Stimulated activated naive B cell treated with anti-CD40 and anti-IgM and Interleukin-4, amounts not matched to agents 10 μg/mL and 1 μg/mL and 100 μg/mL, for 72 hours (primary cell): Measurements from ENCODE around the gene AFG1L.

ENCODE experiments used
- ATAC-seq, 2 donors: fragments of 150-1000 bp; cut with Tn5 transposase; replicated peaks; 2 replicates each; pipeline ENCODE4 v1.10.0; 2021; ENCODE audit warnings: moderate library complexity in 1 of 2
- DNase-seq: peaks from one replicate; pipeline ENCODE4 v3.0.0; 2021
- H3K27ac Mint-ChIP-seq: one replicate; pipeline ENCODE4 v1.8.0; 2022; ENCODE audit warnings: mild to moderate bottlenecking, mixed read lengths
- H3K27me3 Mint-ChIP-seq, 2 donors: one replicate each; pipeline ENCODE4 v1.8.0; 2022; ENCODE audit warnings: mixed read lengths in 2 of 2
- H3K36me3 Mint-ChIP-seq, 2 donors: one replicate each; pipeline ENCODE4 v1.8.0; 2022; ENCODE audit warnings: mixed read lengths in 2 of 2, mild to moderate bottlenecking in 1 of 2
- H3K4me1 Mint-ChIP-seq, 2 donors: one replicate each; pipeline ENCODE4 v1.8.0; 2022; ENCODE audit warnings: mixed read lengths in 2 of 2, mild to moderate bottlenecking in 1 of 2
- H3K4me3 Mint-ChIP-seq, 2 donors: one replicate each; pipeline ENCODE4 v1.8.0; 2022; ENCODE audit warnings: mild to moderate bottlenecking in 2 of 2, mixed read lengths in 2 of 2, moderate library complexity in 1 of 2
- H3K9me3 Mint-ChIP-seq, 2 donors: one replicate each; pipeline ENCODE4 v1.8.0; 2022; ENCODE audit warnings: mixed read lengths in 2 of 2, mild to moderate bottlenecking in 1 of 2

AFG1L gene

DNA sequence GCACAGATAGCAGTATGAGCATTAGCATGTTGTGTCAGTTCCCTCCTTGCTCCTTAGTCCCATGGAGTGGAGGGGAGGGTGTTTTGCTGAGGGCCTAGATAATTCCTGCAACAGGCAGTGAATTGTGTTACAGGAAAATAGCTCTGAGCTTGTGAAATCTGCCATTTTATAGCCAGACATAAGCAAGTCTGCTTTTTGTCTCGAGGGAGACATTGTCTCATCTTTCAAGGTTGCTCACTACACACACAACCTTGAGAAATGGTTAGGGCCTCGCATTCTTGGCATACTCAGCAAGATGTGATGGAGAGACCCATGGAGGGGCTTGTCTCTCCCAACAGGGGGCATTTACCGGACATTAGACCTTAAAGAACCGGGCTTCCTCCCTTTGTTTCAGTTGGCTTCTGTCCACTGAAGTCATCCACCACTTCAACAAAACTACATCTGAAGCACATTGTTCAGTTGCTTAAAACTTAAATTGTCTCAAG, 157.9 kb downstream of the AFG1L start:
- H3K4me3 Mint-ChIP-seq: no peak overlapping the region
- no peak overlapping the region for H3K27ac Mint-ChIP-seq
- H3K4me1 Mint-ChIP-seq: peaks cover 7 to 9% of the 10 kb centered on the region in 2 donors
- no peaks in the 10 kb centered on the region for H3K9me3 Mint-ChIP-seq
- no peak for DNase-seq
- H3K36me3 Mint-ChIP-seq: no peaks in the 10 kb centered on the region
- H3K27me3 Mint-ChIP-seq: no peaks in the 10 kb centered on the region
- ATAC-seq: no peak

DNA sequence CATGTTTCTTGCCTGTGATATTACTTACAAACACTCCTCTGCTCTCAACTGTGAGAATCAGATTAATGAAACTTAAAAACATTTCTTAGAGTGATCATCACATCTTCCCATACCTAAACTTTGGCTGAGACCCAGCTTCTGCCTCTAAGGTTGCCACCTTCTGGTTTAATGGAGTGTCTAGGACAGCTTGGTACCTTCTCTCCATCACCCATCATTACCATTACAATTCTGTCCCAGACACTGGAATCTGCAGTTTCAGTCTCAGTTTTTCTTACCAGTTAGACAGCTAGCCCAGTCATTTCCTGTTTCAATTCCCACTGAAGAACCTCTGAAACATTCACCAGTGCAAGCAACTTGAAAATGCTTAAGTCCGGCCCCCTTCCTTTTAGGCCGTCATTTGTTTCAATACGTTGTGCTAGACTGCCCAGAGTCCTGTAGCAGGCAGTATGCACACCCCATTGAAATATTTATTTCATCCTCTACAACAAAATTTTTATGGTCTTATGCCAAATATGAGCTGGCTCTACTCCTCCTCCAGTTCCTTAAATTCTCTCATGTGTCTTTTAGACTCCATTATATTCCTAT, 158.8 kb downstream of the AFG1L start:
- no peak overlapping the region for H3K27ac Mint-ChIP-seq
- no peaks in the 10 kb centered on the region for H3K9me3 Mint-ChIP-seq

DNA sequence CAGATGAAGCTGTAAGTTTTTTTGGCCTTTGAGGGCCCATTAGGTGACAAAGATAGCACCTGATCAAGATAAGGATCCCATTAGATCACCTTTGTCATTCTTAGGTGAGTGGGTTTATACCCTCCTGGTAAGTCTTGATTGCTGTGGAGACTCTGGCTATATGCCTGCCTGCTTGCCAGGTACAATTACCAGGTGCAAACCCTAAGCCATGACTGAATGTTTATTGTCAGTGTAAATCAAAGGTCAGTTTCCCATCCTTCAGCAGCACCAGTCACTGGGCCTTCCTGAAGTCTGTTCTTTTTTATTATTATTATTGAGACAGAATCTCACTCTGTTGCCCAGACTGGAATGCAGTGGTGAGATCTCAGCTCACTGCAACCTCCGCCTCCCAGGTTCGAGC, 159.5 kb downstream of the AFG1L start:
- no peak for DNase-seq
- Mint-ChIP-seq H3K4me3 (no peak overlapping the region), H3K4me1 (peaks cover 7 to 9% of the 10 kb centered on the region in 2 donors), H3K9me3 (no peaks in the 10 kb centered on the region), H3K27me3 (no peaks in the 10 kb centered on the region), H3K36me3 (peaks cover 0 to 4% of the 10 kb centered on the region in 2 donors), H3K27ac (no peak overlapping the region)
- ATAC-seq: no peak

More for the DNA sequence above, 158.8 kb downstream of the AFG1L start:
- Mint-ChIP-seq H3K4me3 (no peak overlapping the region), H3K27me3 (no peaks in the 10 kb centered on the region), H3K36me3 (peaks cover 0 to 4% of the 10 kb centered on the region in 2 donors), H3K4me1 (peaks cover 7 to 9% of the 10 kb centered on the region in 2 donors)
- ATAC-seq (peak; percentile 88 to 89), DNase-seq (no peak)

DNA sequence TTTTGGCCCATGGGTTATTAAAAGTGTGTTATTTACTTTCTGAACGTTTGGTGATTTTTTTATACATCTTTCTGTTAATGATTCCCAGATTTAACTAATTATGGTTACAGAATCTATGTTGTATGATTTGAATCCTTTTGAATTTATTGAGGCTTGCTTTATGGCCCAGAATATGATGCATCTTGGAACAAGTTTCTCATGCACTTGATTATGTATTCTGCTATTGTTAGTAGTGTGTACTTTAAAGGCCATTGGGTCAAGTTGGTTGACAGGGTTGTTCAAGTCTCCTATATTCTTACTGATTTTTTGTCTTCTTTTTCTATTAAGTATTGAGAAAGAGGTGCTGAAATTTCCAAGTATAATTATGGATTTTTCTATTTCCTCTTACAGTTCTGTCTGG, 160.8 kb downstream of the AFG1L start:
- no peak for DNase-seq
- Mint-ChIP-seq H3K36me3 (peaks cover 0 to 4% of the 10 kb centered on the region in 2 donors), H3K4me3 (no peak overlapping the region), H3K27ac (no peak overlapping the region), H3K4me1 (peaks cover 7 to 9% of the 10 kb centered on the region in 2 donors), H3K9me3 (no peaks in the 10 kb centered on the region), H3K27me3 (no peaks in the 10 kb centered on the region)
- no peak for ATAC-seq

DNA sequence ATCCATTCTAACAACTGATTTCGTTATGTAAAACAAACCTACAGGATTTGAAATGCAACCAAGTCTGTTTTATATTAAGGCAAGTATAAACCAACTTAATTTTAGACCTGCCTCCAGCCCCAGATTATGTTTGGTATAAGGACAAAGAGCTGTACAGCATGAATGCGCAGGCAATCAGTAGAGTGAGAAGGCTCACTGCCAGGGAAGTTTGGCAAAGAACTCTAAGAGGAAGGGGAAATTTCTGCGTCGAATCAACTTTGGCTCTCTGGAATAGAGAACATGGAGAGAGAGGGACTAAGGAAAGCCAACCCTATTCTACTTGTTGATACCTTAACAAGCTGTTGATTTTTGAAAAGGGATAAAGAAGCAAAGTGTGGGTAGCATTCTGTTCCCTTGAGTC, 168.9 kb downstream of the AFG1L start:
- H3K27me3 Mint-ChIP-seq: no peaks in the 10 kb centered on the region
- peaks cover 0 to 2% of the 10 kb centered on the region in 2 donors for H3K36me3 Mint-ChIP-seq
- ATAC-seq (no peak), DNase-seq (no peak)
- H3K4me3 Mint-ChIP-seq: no peak overlapping the region
- H3K27ac Mint-ChIP-seq: no peak overlapping the region
- peaks cover 0 to 6% of the 10 kb centered on the region in 2 donors for H3K4me1 Mint-ChIP-seq
- H3K9me3 Mint-ChIP-seq: no peaks in the 10 kb centered on the region

DNA sequence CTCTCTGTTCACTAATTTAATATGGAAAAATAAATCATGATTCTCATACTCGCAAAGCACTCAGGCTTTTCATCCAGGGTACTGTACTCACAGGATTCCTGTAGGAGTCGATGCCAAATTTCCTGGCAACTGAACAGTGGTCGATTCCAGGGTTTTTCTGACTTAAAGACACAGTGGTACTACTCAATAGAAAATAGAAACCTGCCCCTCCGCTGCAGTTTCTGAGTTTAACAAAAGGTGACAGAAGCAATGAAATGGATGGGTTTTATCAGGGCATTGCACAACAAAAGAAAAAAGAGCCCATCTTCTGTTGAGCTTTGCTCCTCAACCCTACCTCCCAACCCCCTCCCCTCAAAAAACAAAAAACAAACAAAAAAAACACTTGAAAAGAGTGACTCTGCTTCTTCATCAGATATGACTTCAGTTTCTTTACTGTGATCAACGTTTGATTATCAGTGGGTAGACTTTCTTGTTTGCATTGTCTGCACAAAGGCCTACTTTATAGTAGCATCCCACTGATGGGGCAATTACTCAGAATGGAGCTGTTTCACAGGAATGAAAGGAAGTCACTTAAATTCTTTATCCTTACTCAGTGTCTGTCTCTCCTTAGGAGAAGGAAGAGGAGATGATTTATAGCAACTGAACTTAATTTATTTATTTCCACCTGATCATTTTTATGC, 169.7 kb downstream of the AFG1L start:
- Mint-ChIP-seq H3K4me3 (no peak overlapping the region), H3K4me1 (peaks cover 0 to 6% of the 10 kb centered on the region in 2 donors), H3K36me3 (peaks cover 0 to 3% of the 10 kb centered on the region in 2 donors), H3K9me3 (no peaks in the 10 kb centered on the region), H3K27me3 (no peaks in the 10 kb centered on the region), H3K27ac (no peak overlapping the region)
- no peak for ATAC-seq
- DNase-seq: no peak

DNA sequence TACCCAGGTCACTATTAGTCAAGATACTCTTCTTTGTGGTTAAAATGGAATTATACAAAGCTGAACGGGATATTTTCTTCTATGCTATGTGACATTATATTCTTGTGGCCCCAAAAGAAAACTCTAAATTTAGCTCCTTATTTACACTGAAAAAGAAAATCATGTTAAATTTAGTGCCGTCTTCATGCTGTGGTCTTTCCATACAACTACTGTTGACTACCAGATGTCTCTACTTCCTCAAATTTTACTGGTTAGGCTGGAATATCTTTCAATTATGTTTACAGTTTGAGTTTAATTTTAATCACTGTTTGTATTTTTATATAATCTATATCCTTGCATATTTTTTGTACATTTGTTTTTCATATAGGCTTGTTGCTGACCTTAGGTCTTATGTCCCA, 170.2 kb downstream of the AFG1L start:
- ATAC-seq: no peak
- no peak overlapping the region for H3K27ac Mint-ChIP-seq
- H3K4me3 Mint-ChIP-seq: no peak overlapping the region
- no peaks in the 10 kb centered on the region for H3K9me3 Mint-ChIP-seq
- H3K4me1 Mint-ChIP-seq: peaks cover 0 to 6% of the 10 kb centered on the region in 2 donors
- H3K36me3 Mint-ChIP-seq: peaks cover 0 to 3% of the 10 kb centered on the region in 2 donors
- no peak for DNase-seq
- no peaks in the 10 kb centered on the region for H3K27me3 Mint-ChIP-seq

DNA sequence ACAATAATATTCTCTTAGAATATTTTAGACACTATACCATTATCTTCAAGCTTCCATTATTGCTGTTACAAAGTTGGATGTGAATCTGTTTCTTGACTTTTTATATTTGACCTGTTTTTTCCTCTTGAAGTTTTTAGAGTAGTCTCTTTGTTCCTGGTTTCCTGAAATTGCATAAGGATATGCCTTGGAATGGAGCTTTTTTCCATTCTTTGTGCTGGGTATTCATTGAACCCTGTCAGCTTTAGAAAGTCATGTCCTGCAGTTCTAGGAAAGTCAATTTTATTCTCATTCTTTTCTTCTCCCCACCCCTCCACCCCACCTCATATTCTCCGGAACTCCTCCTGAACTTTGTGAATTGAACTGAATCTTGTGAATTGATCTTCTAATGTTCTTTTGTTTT, 173.5 kb downstream of the AFG1L start:
- ATAC-seq (no peak), DNase-seq (no peak)
- H3K4me1 Mint-ChIP-seq: peaks cover 0 to 6% of the 10 kb centered on the region in 2 donors
- H3K27ac Mint-ChIP-seq: no peak overlapping the region
- H3K27me3 Mint-ChIP-seq: no peaks in the 10 kb centered on the region
- no peak overlapping the region for H3K4me3 Mint-ChIP-seq
- no peaks in the 10 kb centered on the region for H3K9me3 Mint-ChIP-seq
- peaks cover 3 to 5% of the 10 kb centered on the region in 2 donors for H3K36me3 Mint-ChIP-seq

DNA sequence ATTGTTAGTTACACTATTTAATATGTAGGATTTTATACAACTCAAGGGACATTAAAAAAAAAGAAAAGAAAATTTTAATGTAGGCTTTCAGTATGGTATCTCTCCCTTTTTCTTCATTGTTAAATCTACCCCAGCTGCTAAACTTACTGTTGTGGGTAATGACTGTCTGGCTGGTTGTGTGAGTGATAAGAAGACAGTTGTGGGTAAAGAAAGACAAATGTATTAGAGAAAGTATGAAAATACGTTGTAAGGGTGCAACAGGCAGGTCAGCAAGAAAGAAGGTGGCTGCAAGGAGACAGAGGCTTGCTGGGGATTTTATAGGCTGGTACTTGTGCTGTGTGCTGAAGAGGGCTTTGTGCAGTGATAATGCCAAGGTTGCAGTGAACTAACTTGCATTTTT, 174.5 kb downstream of the AFG1L start:
- Mint-ChIP-seq H3K36me3 (peaks cover 3 to 8% of the 10 kb centered on the region in 2 donors), H3K27me3 (no peaks in the 10 kb centered on the region), H3K27ac (no peak overlapping the region), H3K9me3 (no peaks in the 10 kb centered on the region), H3K4me1 (peaks cover 0 to 11% of the 10 kb centered on the region in 2 donors), H3K4me3 (no peak overlapping the region)
- no peak for ATAC-seq
- DNase-seq: no peak

DNA sequence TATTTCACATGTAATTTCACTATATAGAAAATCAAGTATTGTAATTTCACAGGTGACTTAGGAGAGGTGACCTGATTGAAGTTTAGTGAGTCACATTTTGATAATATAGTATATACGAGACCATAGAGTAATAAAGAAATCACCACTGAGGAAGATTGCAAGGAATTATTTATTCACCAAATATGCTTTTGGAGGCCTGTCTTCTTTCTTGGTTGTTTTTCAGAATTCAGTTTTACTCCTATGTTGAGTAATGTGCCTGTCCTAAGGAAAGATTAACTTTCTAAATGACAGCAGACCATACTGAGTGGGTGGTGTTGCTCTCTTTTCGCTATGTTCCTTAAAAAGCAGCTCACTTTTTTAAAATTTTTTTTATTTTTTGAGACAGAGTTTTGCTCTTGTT, 178.3 kb downstream of the AFG1L start:
- Mint-ChIP-seq H3K4me3 (no peak overlapping the region), H3K9me3 (no peaks in the 10 kb centered on the region)

DNA sequence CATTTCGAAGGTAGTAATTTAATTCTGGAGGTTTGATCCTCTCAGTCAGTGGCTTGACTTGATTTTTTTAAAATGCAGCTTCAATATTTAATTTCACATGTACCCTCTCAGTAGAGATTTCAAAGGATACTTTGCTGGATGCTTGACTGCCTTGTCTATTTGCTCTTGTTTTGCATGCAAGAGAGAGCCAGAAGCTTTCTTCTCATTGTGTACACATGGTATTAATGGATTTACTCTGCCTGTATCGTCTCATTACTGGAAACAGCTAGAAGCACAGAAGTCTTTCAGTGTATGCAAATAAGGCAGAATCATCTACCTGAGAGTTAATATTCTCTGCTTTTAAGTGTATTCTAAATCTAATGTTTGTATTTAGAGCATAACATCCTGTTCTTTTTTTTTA, 181.5 kb downstream of the AFG1L start:
- peaks cover 0 to 6% of the 10 kb centered on the region in 2 donors for H3K4me1 Mint-ChIP-seq
- ATAC-seq: no peak
- H3K36me3 Mint-ChIP-seq: peaks cover 18 to 38% of the 10 kb centered on the region in 2 donors
- peaks cover 0 to 4% of the 10 kb centered on the region in 2 donors for H3K9me3 Mint-ChIP-seq
- no peaks in the 10 kb centered on the region for H3K27me3 Mint-ChIP-seq
- H3K4me3 Mint-ChIP-seq: no peak overlapping the region
- no peak overlapping the region for H3K27ac Mint-ChIP-seq
- DNase-seq: no peak

More for the DNA sequence above, 178.3 kb downstream of the AFG1L start:
- Mint-ChIP-seq H3K27ac (no peak overlapping the region), H3K27me3 (no peaks in the 10 kb centered on the region), H3K4me1 (peaks cover 0 to 6% of the 10 kb centered on the region in 2 donors), H3K36me3 (peaks cover 9 to 13% of the 10 kb centered on the region in 2 donors)
- ATAC-seq (no peak), DNase-seq (no peak)

DNA sequence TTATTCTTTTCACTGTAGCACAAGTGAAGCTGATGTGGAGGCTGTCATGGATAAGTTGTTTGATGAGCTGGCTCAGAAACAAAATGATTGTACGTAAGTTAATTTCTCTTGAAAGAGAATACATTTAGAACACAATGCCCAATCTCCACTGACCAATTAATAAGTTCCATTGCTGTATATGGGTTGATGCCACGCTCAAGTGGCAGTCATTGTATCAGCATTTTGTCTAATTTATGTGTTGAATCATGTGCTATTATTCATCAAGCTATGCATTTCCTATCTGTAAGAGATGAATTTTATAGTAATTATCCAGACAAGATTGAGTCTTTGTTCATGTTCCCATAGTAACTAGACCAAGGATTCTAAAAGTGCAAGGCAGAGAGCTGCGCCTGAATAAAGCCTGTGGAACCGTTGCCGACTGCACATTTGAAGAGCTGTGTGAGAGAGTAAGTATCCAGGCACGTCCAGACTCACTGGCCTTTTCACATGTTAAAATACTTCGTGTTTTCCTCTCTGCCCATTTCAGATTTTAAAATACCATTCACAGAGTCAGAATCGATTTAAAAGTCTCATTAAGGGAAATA, 182.1 kb downstream of the AFG1L start:
- no peaks in the 10 kb centered on the region for H3K27me3 Mint-ChIP-seq
- no peak overlapping the region for H3K27ac Mint-ChIP-seq
- ATAC-seq: no peak

DNA sequence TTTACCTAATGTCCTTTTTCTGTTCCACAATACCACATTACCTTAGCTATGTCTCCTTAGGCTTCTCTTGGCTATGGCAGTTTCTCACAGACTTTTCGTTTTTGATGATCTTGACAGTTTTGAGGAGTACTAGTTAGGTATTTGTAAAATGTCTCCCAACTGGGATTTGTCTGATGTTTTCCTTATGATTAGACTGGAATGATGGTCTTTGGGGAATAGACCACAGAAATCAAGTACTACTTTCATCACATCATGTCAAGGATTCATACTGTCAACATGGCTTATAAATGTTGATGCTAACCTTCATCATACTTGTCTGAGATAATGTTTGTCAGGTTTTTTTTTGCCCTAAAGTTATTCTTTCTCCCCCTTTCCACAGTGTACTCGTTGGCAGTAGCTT, 187.7 kb downstream of the AFG1L start:
- Mint-ChIP-seq H3K9me3 (peaks cover 4 to 9% of the 10 kb centered on the region in 2 donors), H3K36me3 (peaks cover 16 to 38% of the 10 kb centered on the region in 2 donors), H3K4me1 (no peaks in the 10 kb centered on the region), H3K27ac (no peak overlapping the region), H3K27me3 (no peaks in the 10 kb centered on the region), H3K4me3 (no peak overlapping the region)
- no peak for DNase-seq
- ATAC-seq: no peak

More for the DNA sequence above, 182.1 kb downstream of the AFG1L start:
- Mint-ChIP-seq H3K36me3 (peaks cover 18 to 34% of the 10 kb centered on the region in 2 donors), H3K4me1 (peaks cover 0 to 6% of the 10 kb centered on the region in 2 donors), H3K4me3 (no peak overlapping the region), H3K9me3 (peaks cover 0 to 4% of the 10 kb centered on the region in 2 donors)
- no peak for DNase-seq

DNA sequence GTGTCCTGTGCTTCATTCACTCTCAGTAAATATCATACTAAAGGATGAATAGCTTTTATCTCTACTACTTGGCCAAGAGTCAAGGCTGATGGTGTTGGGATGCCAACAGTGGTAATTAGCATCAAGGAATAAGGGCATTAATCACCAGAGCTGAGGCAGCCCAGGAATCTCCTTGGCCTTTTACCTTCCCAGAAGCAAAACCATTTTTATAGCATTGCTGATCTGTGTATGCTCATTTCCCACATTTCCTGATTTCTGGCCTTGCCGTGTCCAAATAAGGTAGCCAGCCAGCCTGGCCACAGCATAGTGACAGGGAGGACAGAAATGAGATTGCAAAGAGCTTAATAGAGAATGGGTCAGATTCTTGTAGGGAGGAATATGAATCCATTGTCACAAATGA, 189.2 kb downstream of the AFG1L start:
- no peak for ATAC-seq
- Mint-ChIP-seq H3K36me3 (peaks cover 12 to 35% of the 10 kb centered on the region in 2 donors), H3K27me3 (no peaks in the 10 kb centered on the region)

DNA sequence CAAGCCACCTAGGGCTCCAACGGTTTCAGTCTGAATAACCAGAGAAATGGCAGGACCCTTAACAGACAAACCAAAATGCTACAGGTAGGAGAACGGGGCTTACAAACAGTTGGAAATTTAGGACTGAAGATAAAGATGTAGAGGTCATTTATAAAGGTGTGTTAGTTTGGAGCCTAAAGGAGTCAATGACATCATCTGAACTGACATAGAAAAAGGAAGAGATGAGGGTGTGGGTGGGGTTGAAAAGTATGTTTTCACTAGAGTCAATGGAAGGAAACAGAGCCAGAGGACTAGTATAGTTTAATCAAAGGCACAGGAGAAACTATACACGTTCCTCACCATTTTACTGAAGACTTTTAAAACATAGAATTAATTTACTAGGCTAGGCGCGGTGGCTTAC, 194.8 kb downstream of the AFG1L start:
- peaks cover 1 to 3% of the 10 kb centered on the region in 2 donors for H3K36me3 Mint-ChIP-seq
- H3K4me3 Mint-ChIP-seq: no peak overlapping the region
- no peaks in the 10 kb centered on the region for H3K4me1 Mint-ChIP-seq
- H3K9me3 Mint-ChIP-seq: no peaks in the 10 kb centered on the region
- no peak overlapping the region for H3K27ac Mint-ChIP-seq
- DNase-seq: no peak
- no peak for ATAC-seq
- no peaks in the 10 kb centered on the region for H3K27me3 Mint-ChIP-seq

More for the DNA sequence above, 189.2 kb downstream of the AFG1L start:
- Mint-ChIP-seq H3K4me1 (no peaks in the 10 kb centered on the region), H3K4me3 (no peak overlapping the region), H3K9me3 (peaks cover 4 to 9% of the 10 kb centered on the region in 2 donors), H3K27ac (no peak overlapping the region)
- DNase-seq: no peak
